ENCODE data around the gene EP400.

DNA sequence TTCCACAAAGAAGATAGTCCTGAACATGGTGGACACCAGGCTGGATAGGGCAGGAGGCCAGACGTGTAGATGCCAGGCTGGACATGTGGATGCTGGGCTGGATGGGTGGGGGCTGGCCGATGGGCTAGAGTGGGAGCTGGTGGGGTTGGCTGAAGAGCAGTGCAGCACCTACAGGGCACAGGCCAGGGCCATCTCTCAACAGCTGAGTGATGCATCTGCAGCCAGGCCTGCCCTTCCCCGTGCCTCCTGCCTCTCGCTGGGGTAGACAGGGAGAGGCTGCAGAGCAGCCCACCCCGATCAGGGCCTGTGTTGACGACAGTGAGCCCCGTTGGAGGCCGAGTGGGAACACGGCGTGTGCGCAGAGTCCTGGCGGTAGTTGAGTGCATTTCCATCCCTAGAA, 39.3 kb downstream of the EP400 start:
- TF ChIP-seq, protein P1, sequence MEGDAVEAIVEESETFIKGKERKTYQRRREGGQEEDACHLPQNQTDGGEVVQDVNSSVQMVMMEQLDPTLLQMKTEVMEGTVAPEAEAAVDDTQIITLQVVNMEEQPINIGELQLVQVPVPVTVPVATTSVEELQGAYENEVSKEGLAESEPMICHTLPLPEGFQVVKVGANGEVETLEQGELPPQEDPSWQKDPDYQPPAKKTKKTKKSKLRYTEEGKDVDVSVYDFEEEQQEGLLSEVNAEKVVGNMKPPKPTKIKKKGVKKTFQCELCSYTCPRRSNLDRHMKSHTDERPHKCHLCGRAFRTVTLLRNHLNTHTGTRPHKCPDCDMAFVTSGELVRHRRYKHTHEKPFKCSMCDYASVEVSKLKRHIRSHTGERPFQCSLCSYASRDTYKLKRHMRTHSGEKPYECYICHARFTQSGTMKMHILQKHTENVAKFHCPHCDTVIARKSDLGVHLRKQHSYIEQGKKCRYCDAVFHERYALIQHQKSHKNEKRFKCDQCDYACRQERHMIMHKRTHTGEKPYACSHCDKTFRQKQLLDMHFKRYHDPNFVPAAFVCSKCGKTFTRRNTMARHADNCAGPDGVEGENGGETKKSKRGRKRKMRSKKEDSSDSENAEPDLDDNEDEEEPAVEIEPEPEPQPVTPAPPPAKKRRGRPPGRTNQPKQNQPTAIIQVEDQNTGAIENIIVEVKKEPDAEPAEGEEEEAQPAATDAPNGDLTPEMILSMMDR (IDR thresholded peaks at IDR 0.05; ENCODE audit: low read depth, low read length): no peak
- no peak for TF ChIP-seq EZH2phosphoT487 (IDR thresholded peaks at IDR 0.05; ENCODE audit: low read depth)

All from OCI-LY3 (cell line).